GM12878 (cell line): ENCODE data around the gene AKT3. TPM values are rescaled to one million over a fixed set of nuclear protein-coding genes. Genes with fewer than 3 reads are reported as not detected.

Experiments used
- ATAC-seq: fragments of 200-7000 bp; cut with Tn5 transposase; 3 replicates; pipeline ENCODE4 v1.9.1; 2020; ENCODE audit warnings: mild to moderate bottlenecking, moderate library complexity
- BruUV-seq: library from RNA; stranded (reverse); fragments of 400-500 nt; replicated peaks from 2 replicates; lab custom pipeline; 2021; lab: Mats Ljungman, UMichigan
- CTCF ChIA-PET: fragments of 300-600 bp; sonication (Branson Sonifier 250); formaldehyde crosslinking; extraction: SDS; loops from one replicate; lab custom pipeline; 2021; ENCODE audit warnings: inconsistent platforms; lab: Yijun Ruan, JAX
- POLR2A ChIA-PET: fragments of 350-600 bp; formaldehyde crosslinking; extraction: SDS; loops from one replicate; lab custom pipeline; 2021; ENCODE audit warnings: inconsistent platforms; lab: Charles Lee
- RAD21 ChIA-PET: fragments of 300-600 bp; sonication (Branson Sonifier 250); formaldehyde crosslinking; loops from one replicate; lab custom pipeline; 2023; ENCODE audit warnings: antibody characterized with exemption; ENCODE audit not compliant: unreplicated experiment; lab: Charles Lee
- SMC1A ChIA-PET: fragments of 300-600 bp; sonication (Branson Sonifier 250); formaldehyde crosslinking; loops from one replicate; lab custom pipeline; 2023; ENCODE audit not compliant: unreplicated experiment, uncharacterized antibody; lab: Charles Lee
- DNase-seq: peaks from one replicate; pipeline ENCODE4 v3.0.0-alpha.2; 2011; ENCODE audit warnings: low read depth, low spot score
- FAIRE-seq: peaks from 3 replicates; lab custom pipeline; 2011; peaks lifted over from hg19 to GRCh38; lab: Jason Lieb, UNC
- H2AFZ ChIP-seq: 2 replicates; pipeline ENCODE4 v1.6.0; 2011; ENCODE audit warnings: low read depth, low read length, control low read depth; ENCODE audit not compliant: control insufficient read depth
- H3K27ac ChIP-seq: 2 replicates; pipeline ENCODE4 v1.5.1; 2011; ENCODE audit warnings: control low read depth; ENCODE audit not compliant: control insufficient read depth, insufficient read depth
- H3K27me3 ChIP-seq, 2 experiments: replicated peaks in 1 of 2; 2 replicates each; pipeline versions ENCODE4 v1.6.0 to v1.6.1; 2011; ENCODE audit warnings: low read length in 1 of 2; ENCODE audit not compliant: control insufficient read depth in 2 of 2, insufficient read depth in 2 of 2
- H3K36me3 ChIP-seq, 2 experiments: 2 replicates each; pipeline ENCODE4 v1.5.1; 2011; ENCODE audit warnings: low read length in 1 of 2; ENCODE audit not compliant: control insufficient read depth in 2 of 2, insufficient read depth in 2 of 2
- H3K4me1 ChIP-seq: 2 replicates; pipeline ENCODE4 v1.6.1; 2011; ENCODE audit warnings: mild to moderate bottlenecking, low read length, moderate library complexity, mixed read lengths; ENCODE audit not compliant: control insufficient read depth, insufficient read depth
- H3K4me2 ChIP-seq: 2 replicates; pipeline ENCODE4 v1.6.0; 2011; ENCODE audit warnings: control low read depth; ENCODE audit not compliant: control insufficient read depth, insufficient read depth
- H3K4me3 ChIP-seq: fragments of 200-600 bp; sonication (generic); 2 replicates; pipeline ENCODE4 v1.5.1; 2016
- H3K79me2 ChIP-seq: 2 replicates; pipeline ENCODE4 v1.6.0; 2011; ENCODE audit warnings: low read length; ENCODE audit not compliant: control insufficient read depth, insufficient read depth
- H3K9ac ChIP-seq: 2 replicates; pipeline ENCODE4 v1.8.0; 2011; ENCODE audit warnings: low read length, control low read depth, mixed read lengths; ENCODE audit not compliant: control insufficient read depth, insufficient read depth
- H3K9me3 ChIP-seq: replicated peaks from 3 replicates; pipeline ENCODE4 v1.5.1; 2011; ENCODE audit warnings: mild to moderate bottlenecking, low read length; ENCODE audit not compliant: control insufficient read depth, insufficient read depth
- H4K20me1 ChIP-seq: 2 replicates; pipeline ENCODE4 v1.6.0; 2011; ENCODE audit not compliant: control insufficient read depth, insufficient read depth
- BCLAF1 ChIP-seq: fragments of 450-650 bp; IDR thresholded peaks from 2 replicates; pipeline ENCODE4 v1.6.1; 2017; ENCODE audit warnings: antibody characterized with exemption, mild to moderate bottlenecking, moderate library complexity
- BHLHE40 ChIP-seq, 2 experiments: fragments of 450-650 bp in 1 of 2; IDR thresholded peaks; 2 replicates each; pipeline ENCODE4 v1.6.1; 2011 to 2017; ENCODE audit warnings: low read depth in 2 of 2, borderline replicate concordance in 1 of 2, improper control_type of control experiment in 1 of 2, low read length in 1 of 2, mild to moderate bottlenecking in 1 of 2
- ETV6 ChIP-seq, 2 experiments: fragments of 450-650 bp in 1 of 2; IDR thresholded peaks in 1 of 2; conservative IDR thresholded peaks in 1 of 2; 2 replicates each; pipeline ENCODE4 v1.6.1; 2014; ENCODE audit warnings: antibody characterized with exemption in 1 of 2, borderline replicate concordance in 1 of 2, low read depth in 1 of 2, mild to moderate bottlenecking in 1 of 2, moderate library complexity in 1 of 2
- IKZF2 ChIP-seq, 2 experiments: fragments of 450-650 bp; IDR thresholded peaks; 2 replicates each; pipeline ENCODE4 v1.6.1; 2017; ENCODE audit warnings: mild to moderate bottlenecking in 2 of 2, moderate library complexity in 2 of 2
- RAD21 ChIP-seq: IDR thresholded peaks from 2 replicates; pipeline ENCODE4 v1.6.1; 2011; ENCODE audit warnings: mild to moderate bottlenecking, low read depth, low read length, moderate library complexity; ENCODE audit not compliant: insufficient read depth
- RB1 ChIP-seq: fragments of 450-650 bp; formaldehyde crosslinking; IDR thresholded peaks from 2 replicates; pipeline ENCODE4 v1.6.1; 2017; ENCODE audit warnings: mild to moderate bottlenecking, borderline replicate concordance
- TCF12 ChIP-seq: IDR thresholded peaks from 2 replicates; pipeline ENCODE4 v1.6.1; 2011; ENCODE audit warnings: low read depth, mild to moderate bottlenecking, low read length
- USF2 ChIP-seq: IDR thresholded peaks from 2 replicates; pipeline ENCODE4 v1.6.1; 2011; ENCODE audit warnings: low read depth, low read length, improper control_type of control experiment, borderline replicate concordance
- ZBTB11 ChIP-seq: fragments of 450-650 bp; formaldehyde crosslinking; IDR thresholded peaks from 2 replicates; pipeline ENCODE4 v1.5.0; 2022; ENCODE audit warnings: mild to moderate bottlenecking, missing genetic modification characterization
- WGBS: methylation state at CpG from one replicate; pipeline ENCODE4 v1.1.6; 2016; ENCODE audit warnings: low lambda C conversion rate; ENCODE audit not compliant: insufficient replicate concordance, insufficient coverage; ENCODE audit errors: missing lambda C conversion rate; 5-methylcytosine and 5-hydroxymethylcytosine counted together
- in situ Hi-C: fragments of 300-500 bp; cut with MboI; formaldehyde crosslinking; loops from 9 replicates; pipeline ENCODE4 v1.14.3; 2018; ENCODE audit warnings: mixed read lengths
- intact Hi-C: fragments of 100-400 bp; cut with micrococcal nuclease; formaldehyde crosslinking; loops from one replicate; pipeline ENCODE4 v1.14.2; 2022; ENCODE audit not compliant: unreplicated experiment
- polyA plus RNA-seq, 11 experiments: library from polyadenylated mRNA; depleted of rRNA in 4 of 11; unstranded in 6 of 11; stranded (reverse) in 5 of 11; fragments of >200 nt; fragmentation: Nextera tagmentation in 4 of 11; fragmentation: Illumina TruSeq in 1 of 11; extraction: Ambion mirVana in 4 of 11; extraction: Trizol in 1 of 11; gene quantifications; 1 replicate in 1 of 11; 2 replicates in 10 of 11; pipeline versions ENCODE4 v1.2.1 to v1.2.3, GENCODE V29; 2011 to 2016; ENCODE audit warnings: inconsistent platforms in 2 of 11, missing spikeins in 2 of 11, low read depth in 1 of 11
- total RNA-seq, 4 experiments: library from RNA; depleted of rRNA in 3 of 4; stranded (reverse); fragments of >200 nt in 3 of 4; fragmentation: Illumina TruSeq in 1 of 4; extraction: Trizol in 1 of 4; gene quantifications; 2 replicates each; pipeline versions ENCODE4 v1.2.1 to v1.2.3, GENCODE V29; 2013 to 2021

AKT3 gene
- total and polyA plus RNA-seq, 10 of the 15 experiments (the other 5 are each of a cell fraction or from before 2014, with no cell fraction given), result 0.03 to 0.56 (median 0.19) TPM

GRCh38 chr1:243896313-243896712 is 46.3 kb upstream of the AKT3 start:
- no peak overlapping the region for H3K27ac ChIP-seq
- no peak overlapping the region for H3K4me2 ChIP-seq
- H3K4me3 ChIP-seq, result no peak overlapping the region
- ATAC-seq (no peak), FAIRE-seq (no peak), DNase-seq (no peak)
- in situ Hi-C loops (no loop called here), intact Hi-C loops (no loop called here)
- TF ChIP-seq IKZF2 (IDR thresholded peaks at IDR 0.05) (no peak), TCF12 (no peak), RB1 (no peak), USF2 (no peak)
- no TSS peak for BruUV-seq
- no peaks in the 10 kb centered on the region; a peak in 1 of 4 replicates for H3K27me3 ChIP-seq
- H2AFZ ChIP-seq, result no peak overlapping the region
- SMC1A ChIA-PET, result no interaction called here
- no peaks in the 10 kb centered on the region for H4K20me1 ChIP-seq
- WGBS, result 2% methylated on average over 2 of the region's 2 CpGs
- no peaks in the 10 kb centered on the region; the same call in 2 of the 3 replicates for H3K9me3 ChIP-seq
- H3K4me1 ChIP-seq, result no peaks in the 10 kb centered on the region
- H3K79me2 ChIP-seq, result no peaks in the 10 kb centered on the region
- POLR2A ChIA-PET, result no interaction called here
- RAD21 ChIA-PET, result interaction anchor here (0.5 kb wide), 1 partner anchor 400 kb away, joined by 3 read pairs; no protein-coding TSS in a partner anchor
- CTCF ChIA-PET, result no interaction called here
- no peaks in the 10 kb centered on the region for H3K36me3 ChIP-seq
- no peak overlapping the region for H3K9ac ChIP-seq

- no peak overlapping the region for H3K27ac ChIP-seq
- DNase-seq (no peak), ATAC-seq (no peak), FAIRE-seq (no peak)
- SMC1A ChIA-PET, result no interaction called here
- H3K79me2 ChIP-seq, result no peaks in the 10 kb centered on the region
- in situ Hi-C loops, result no loop called here
- no peaks in the 10 kb centered on the region for H4K20me1 ChIP-seq
- no peaks in the 10 kb centered on the region for H3K4me1 ChIP-seq
- H3K4me2 ChIP-seq, result no peak overlapping the region
- POLR2A ChIA-PET, result no interaction called here
- CTCF ChIA-PET, result no interaction called here
- RAD21 ChIA-PET, result no interaction called here
- H3K9me3 ChIP-seq, result no peaks in the 10 kb centered on the region; the same call in 2 of the 3 replicates
- no TSS peak for BruUV-seq
- WGBS, result 0% methylated on average over 3 of the region's 3 CpGs
- no peak overlapping the region for H2AFZ ChIP-seq
- H3K4me3 ChIP-seq, result no peak overlapping the region
- intact Hi-C loops, result no loop called here
- no peak overlapping the region for H3K9ac ChIP-seq
- no peaks in the 10 kb centered on the region for H3K27me3 ChIP-seq
- H3K36me3 ChIP-seq, result no peaks in the 10 kb centered on the region
- no peak for TF ChIP-seq RAD21
- TF ChIP-seq BHLHE40 (IDR thresholded peaks at IDR 0.05; ENCODE audit: borderline replicate concordance in 1 of 2, low read depth in 2 of 2, low read length in 1 of 2), result no peak
- TF ChIP-seq ETV6 (conservative IDR thresholded peaks at IDR 0.05 in 1 of 2, IDR thresholded peaks at IDR 0.05 in 1 of 2; ENCODE audit: borderline replicate concordance in 1 of 2, low read depth in 1 of 2), result no peak
- no peak for TF ChIP-seq BCLAF1
- TF ChIP-seq ZBTB11 (CRISPR knock-in tag), result no peak
Observed at GRCh38 chr1:243892456-243892855, 42.4 kb upstream of the AKT3 start.
